ENCODE measurements around the gene GC. TPM values are rescaled to one million over a fixed set of nuclear protein-coding genes. Genes with fewer than 3 reads are reported as not detected.

The GC gene
- total and polyA plus RNA-seq, 9 of the 15 experiments (the other 6 are each of a cell fraction or from before 2014, with no cell fraction given), result 0.44 TPM; not detected in 8

DNA sequence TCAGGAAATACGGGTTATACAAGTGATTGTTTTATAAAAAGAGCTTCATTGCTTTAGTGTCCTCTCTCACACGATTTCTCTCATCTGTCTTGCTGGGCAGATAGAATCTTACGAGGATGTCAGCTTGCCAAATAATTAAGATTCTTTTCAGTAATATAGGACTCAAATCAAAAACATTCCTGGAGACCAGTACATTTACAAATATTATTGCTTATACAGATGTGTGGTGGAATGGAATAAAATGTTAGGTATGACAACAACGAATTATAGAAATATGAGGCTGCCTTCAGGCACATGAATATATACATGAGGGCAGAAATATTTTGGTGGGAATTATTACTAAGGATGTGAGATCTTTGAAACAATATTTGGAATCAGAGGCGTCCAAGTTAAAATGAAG is 88.9 kb downstream of the GC start:
- H3K36me3 ChIP-seq (ENCODE audit: control insufficient read depth, insufficient read depth, low read length), result no peaks in the 10 kb centered on the region
- DNase-seq (ENCODE audit: extremely low read depth in 1 of 4, low spot score in 3 of 4) (no peak), ATAC-seq (no peak), FAIRE-seq (no peak)
- H3K4me2 ChIP-seq (ENCODE audit: insufficient read depth, low read length), result no peak overlapping the region
- POLR2A ChIA-PET, result no interaction called here
- H3K4me1 ChIP-seq (replicated peaks in 1 of 2; ENCODE audit: control insufficient read depth in 2 of 2, insufficient read depth in 2 of 2, low read length in 2 of 2), result no peaks in the 10 kb centered on the region
- H3K4me3 ChIP-seq, result no peak overlapping the region
- no peaks in the 10 kb centered on the region for H4K20me1 ChIP-seq (replicated peaks; ENCODE audit: control insufficient read depth, insufficient read depth, low read length)
- H2AFZ ChIP-seq (ENCODE audit: low read depth, low read length), result no peak overlapping the region
- H3K9me3 ChIP-seq (replicated peaks; ENCODE audit: control insufficient read depth, insufficient read depth, low read depth, low read length), result no peaks in the 10 kb centered on the region
- no peak overlapping the region for H3K27ac ChIP-seq (ENCODE audit: extremely low read depth, low read depth, low read length)
- TF ChIP-seq, protein P1, sequence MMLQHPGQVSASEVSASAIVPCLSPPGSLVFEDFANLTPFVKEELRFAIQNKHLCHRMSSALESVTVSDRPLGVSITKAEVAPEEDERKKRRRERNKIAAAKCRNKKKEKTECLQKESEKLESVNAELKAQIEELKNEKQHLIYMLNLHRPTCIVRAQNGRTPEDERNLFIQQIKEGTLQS (IDR thresholded peaks at IDR 0.05), result no peak
- TF ChIP-seq, protein P1 (CRISPR knock-in tag; conservative IDR thresholded peaks at IDR 0.05), result no peak
- TF ChIP-seq, protein P2, sequence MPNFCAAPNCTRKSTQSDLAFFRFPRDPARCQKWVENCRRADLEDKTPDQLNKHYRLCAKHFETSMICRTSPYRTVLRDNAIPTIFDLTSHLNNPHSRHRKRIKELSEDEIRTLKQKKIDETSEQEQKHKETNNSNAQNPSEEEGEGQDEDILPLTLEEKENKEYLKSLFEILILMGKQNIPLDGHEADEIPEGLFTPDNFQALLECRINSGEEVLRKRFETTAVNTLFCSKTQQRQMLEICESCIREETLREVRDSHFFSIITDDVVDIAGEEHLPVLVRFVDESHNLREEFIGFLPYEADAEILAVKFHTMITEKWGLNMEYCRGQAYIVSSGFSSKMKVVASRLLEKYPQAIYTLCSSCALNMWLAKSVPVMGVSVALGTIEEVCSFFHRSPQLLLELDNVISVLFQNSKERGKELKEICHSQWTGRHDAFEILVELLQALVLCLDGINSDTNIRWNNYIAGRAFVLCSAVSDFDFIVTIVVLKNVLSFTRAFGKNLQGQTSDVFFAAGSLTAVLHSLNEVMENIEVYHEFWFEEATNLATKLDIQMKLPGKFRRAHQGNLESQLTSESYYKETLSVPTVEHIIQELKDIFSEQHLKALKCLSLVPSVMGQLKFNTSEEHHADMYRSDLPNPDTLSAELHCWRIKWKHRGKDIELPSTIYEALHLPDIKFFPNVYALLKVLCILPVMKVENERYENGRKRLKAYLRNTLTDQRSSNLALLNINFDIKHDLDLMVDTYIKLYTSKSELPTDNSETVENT (CRISPR knock-in tag; IDR thresholded peaks at IDR 0.05), result no peak
- TF ChIP-seq PCBP2 (IDR thresholded peaks at IDR 0.05; ENCODE audit: low read depth, low read length, poor library complexity, severe bottlenecking) (no peak), SIRT6 (IDR thresholded peaks at IDR 0.05; ENCODE audit: low read depth, low read length) (no peak), PHF8 (IDR thresholded peaks at IDR 0.05; ENCODE audit: borderline replicate concordance, low read length) (no peak), KDM5B (IDR thresholded peaks at IDR 0.05; ENCODE audit: insufficient replicate concordance, low read depth, low read length) (no peak)
- TF ChIP-seq, protein P3, sequence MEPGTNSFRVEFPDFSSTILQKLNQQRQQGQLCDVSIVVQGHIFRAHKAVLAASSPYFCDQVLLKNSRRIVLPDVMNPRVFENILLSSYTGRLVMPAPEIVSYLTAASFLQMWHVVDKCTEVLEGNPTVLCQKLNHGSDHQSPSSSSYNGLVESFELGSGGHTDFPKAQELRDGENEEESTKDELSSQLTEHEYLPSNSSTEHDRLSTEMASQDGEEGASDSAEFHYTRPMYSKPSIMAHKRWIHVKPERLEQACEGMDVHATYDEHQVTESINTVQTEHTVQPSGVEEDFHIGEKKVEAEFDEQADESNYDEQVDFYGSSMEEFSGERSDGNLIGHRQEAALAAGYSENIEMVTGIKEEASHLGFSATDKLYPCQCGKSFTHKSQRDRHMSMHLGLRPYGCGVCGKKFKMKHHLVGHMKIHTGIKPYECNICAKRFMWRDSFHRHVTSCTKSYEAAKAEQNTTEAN (CRISPR knock-in tag; IDR thresholded peaks at IDR 0.05), result no peak
- no peaks in the 10 kb centered on the region for H3K79me2 ChIP-seq (ENCODE audit: control insufficient read depth, insufficient read depth, low read length)
- BruUV-seq (replicated peaks), result no TSS peak
- CTCF ChIA-PET (ENCODE audit: low intra/inter-chr PET ratio), result no interaction called here
- H3K9ac ChIP-seq (ENCODE audit: insufficient read depth in 1 of 2, low read depth in 2 of 2, low read length in 2 of 2), result no peak overlapping the region
- H3K27me3 ChIP-seq (ENCODE audit: control insufficient read depth in 2 of 2, insufficient read depth in 2 of 2, low read length in 2 of 2), result no peaks in the 10 kb centered on the region
- no peaks in the 10 kb centered on the region for H3K9me1 ChIP-seq (ENCODE audit: control insufficient read depth, insufficient read depth, low read length)
- WGBS (ENCODE audit: insufficient coverage, low coverage, missing lambda C conversion rate), result 0% methylated on average over 5 of the region's 5 CpGs
- in situ Hi-C loops (cut with MboI) (no loop called here), intact Hi-C loops (cut with micrococcal nuclease) (no loop called here)

Data from K562 (cell line).